Mesenchymal stem cell (in vitro differentiated cells and primary cell): ENCODE measurements around the gene GGACT.
"Not testable (repeated sequence)": the region's sequence is repeated elsewhere in the genome, so short reads cannot be mapped to it uniquely, and the experiment has no call there.

Experiments used
- DNase-seq: peaks from one replicate; pipeline ENCODE4 v3.0.0-alpha.2; 2013
- H2AFZ ChIP-seq: one replicate; pipeline ENCODE4 v1.6.1; 2013; ENCODE audit warnings: low read depth, mild to moderate bottlenecking, control low read depth, inconsistent platforms, low read length, moderate library complexity
- H2AK5ac ChIP-seq: 2 replicates; pipeline ENCODE4 v1.6.1; 2013; ENCODE audit warnings: low read length, moderate library complexity, mild to moderate bottlenecking, inconsistent platforms; ENCODE audit not compliant: severe bottlenecking
- H2BK120ac ChIP-seq: one replicate; pipeline ENCODE4 v1.6.1; 2013; ENCODE audit warnings: low read depth, mild to moderate bottlenecking, inconsistent platforms, low read length, moderate library complexity
- H2BK12ac ChIP-seq, 2 experiments: one replicate each; pipeline ENCODE4 v1.6.1; 2013; ENCODE audit warnings: inconsistent platforms in 2 of 2, low read length in 2 of 2, mild to moderate bottlenecking in 2 of 2, moderate library complexity in 2 of 2, control low read depth in 1 of 2
- H2BK15ac ChIP-seq: one replicate; pipeline ENCODE4 v1.6.1; 2013; ENCODE audit warnings: mild to moderate bottlenecking, low read depth, inconsistent platforms; ENCODE audit not compliant: poor library complexity, severe bottlenecking
- H2BK5ac ChIP-seq: 2 replicates; pipeline ENCODE4 v1.6.1; 2013; ENCODE audit warnings: low read depth, mild to moderate bottlenecking, low read length, control low read depth, inconsistent platforms; ENCODE audit not compliant: poor library complexity, severe bottlenecking
- H3K14ac ChIP-seq, 2 experiments: one replicate each; pipeline ENCODE4 v1.6.1; 2013; ENCODE audit warnings: inconsistent platforms in 2 of 2, low read length in 2 of 2, control low read depth in 1 of 2, mild to moderate bottlenecking in 1 of 2, moderate library complexity in 1 of 2
- H3K18ac ChIP-seq, 2 experiments: one replicate each; pipeline ENCODE4 v1.6.1; 2013; ENCODE audit warnings: inconsistent platforms in 2 of 2, low read length in 2 of 2, control low read depth in 1 of 2, low read depth in 1 of 2, mild to moderate bottlenecking in 1 of 2
- H3K23ac ChIP-seq, 2 experiments: one replicate each; pipeline ENCODE4 v1.6.1; 2013; ENCODE audit warnings: inconsistent platforms in 2 of 2, low read length in 2 of 2, mild to moderate bottlenecking in 2 of 2, moderate library complexity in 2 of 2, control low read depth in 1 of 2
- H3K27ac ChIP-seq: 2 replicates; pipeline ENCODE4 v1.5.1; 2013; ENCODE audit warnings: mild to moderate bottlenecking, moderate library complexity, low read length, control low read depth, inconsistent platforms; ENCODE audit not compliant: poor library complexity, severe bottlenecking
- H3K27me3 ChIP-seq, 2 experiments: 2 replicates each; pipeline versions ENCODE4 v1.6.1 to v1.7.0; 2013; ENCODE audit warnings: low read length in 2 of 2, mild to moderate bottlenecking in 2 of 2, moderate library complexity in 2 of 2, control low read depth in 1 of 2, inconsistent platforms in 1 of 2; ENCODE audit not compliant: control insufficient read depth in 1 of 2, insufficient read depth in 1 of 2
- H3K36me3 ChIP-seq, 2 experiments: 2 replicates each; pipeline versions ENCODE4 v1.6.1 to v1.7.0; 2013; ENCODE audit warnings: low read length in 2 of 2, control low read depth in 1 of 2, inconsistent platforms in 1 of 2, low read depth in 1 of 2, mild to moderate bottlenecking in 1 of 2; ENCODE audit not compliant: insufficient read depth in 2 of 2, control insufficient read depth in 1 of 2
- H3K4ac ChIP-seq, 2 experiments: one replicate each; pipeline ENCODE4 v1.6.1; 2013; ENCODE audit warnings: inconsistent platforms in 2 of 2, low read length in 2 of 2, mild to moderate bottlenecking in 2 of 2, moderate library complexity in 2 of 2, control low read depth in 1 of 2, low read depth in 1 of 2
- H3K4me1 ChIP-seq: 2 replicates; pipeline ENCODE4 v1.6.1; 2013; ENCODE audit warnings: low read depth, low read length, control low read depth; ENCODE audit not compliant: control insufficient read depth, insufficient read depth
- H3K4me2 ChIP-seq: 2 replicates; pipeline ENCODE4 v1.6.1; 2013; ENCODE audit warnings: low read length, mild to moderate bottlenecking, inconsistent platforms; ENCODE audit not compliant: poor library complexity, severe bottlenecking
- H3K4me3 ChIP-seq, 2 experiments: 2 replicates each; pipeline versions ENCODE4 v1.5.1 to v1.7.0; 2013; ENCODE audit warnings: low read length in 2 of 2, mild to moderate bottlenecking in 2 of 2, control low read depth in 1 of 2, low read depth in 1 of 2; ENCODE audit not compliant: insufficient read depth in 1 of 2
- H3K79me1 ChIP-seq: replicated peaks from 2 replicates; pipeline ENCODE4 v1.6.1; 2013; ENCODE audit warnings: mild to moderate bottlenecking, control low read depth, low read length, inconsistent platforms; ENCODE audit not compliant: poor library complexity, severe bottlenecking
- H3K9ac ChIP-seq: 2 replicates; pipeline ENCODE4 v1.7.0; 2013; ENCODE audit warnings: mild to moderate bottlenecking, low read length, moderate library complexity
- H3K9me3 ChIP-seq: 2 replicates; pipeline ENCODE4 v1.7.0; 2013; ENCODE audit warnings: mild to moderate bottlenecking, low read length; ENCODE audit not compliant: control insufficient read depth
- H4K8ac ChIP-seq: one replicate; pipeline ENCODE4 v1.6.1; 2013; ENCODE audit warnings: inconsistent platforms, mild to moderate bottlenecking, low read length, moderate library complexity
- H4K91ac ChIP-seq: one replicate; pipeline ENCODE4 v1.6.1; 2013; ENCODE audit warnings: mild to moderate bottlenecking, low read length, inconsistent platforms
- WGBS: methylation state at CpG from one replicate; pipeline ENCODE4 v1.1.7; 2013; ENCODE audit warnings: mixed read lengths; 5-methylcytosine and 5-hydroxymethylcytosine counted together

The GGACT gene

GRCh38 chr13:100618897-100619296 is 30.3 kb upstream of the GGACT start:
- not testable (repeated sequence) for H3K18ac ChIP-seq, H2BK5ac ChIP-seq, H3K23ac ChIP-seq, DNase-seq, H2AFZ ChIP-seq, H3K4me3 ChIP-seq, H3K9ac ChIP-seq, H3K9me3 ChIP-seq, H4K91ac ChIP-seq, H2BK120ac ChIP-seq, H3K27me3 ChIP-seq, H3K79me1 ChIP-seq, H3K27ac ChIP-seq, H2BK15ac ChIP-seq, H3K4ac ChIP-seq, H3K4me2 ChIP-seq, H3K14ac ChIP-seq, H4K8ac ChIP-seq, H2BK12ac ChIP-seq, H3K4me1 ChIP-seq, H2AK5ac ChIP-seq
- over 99% methylated on average over 10 of the region's 24 CpGs for WGBS
- peaks cover 4 to 26% of the 10 kb centered on the region in 2 experiments for H3K36me3 ChIP-seq

DNA sequence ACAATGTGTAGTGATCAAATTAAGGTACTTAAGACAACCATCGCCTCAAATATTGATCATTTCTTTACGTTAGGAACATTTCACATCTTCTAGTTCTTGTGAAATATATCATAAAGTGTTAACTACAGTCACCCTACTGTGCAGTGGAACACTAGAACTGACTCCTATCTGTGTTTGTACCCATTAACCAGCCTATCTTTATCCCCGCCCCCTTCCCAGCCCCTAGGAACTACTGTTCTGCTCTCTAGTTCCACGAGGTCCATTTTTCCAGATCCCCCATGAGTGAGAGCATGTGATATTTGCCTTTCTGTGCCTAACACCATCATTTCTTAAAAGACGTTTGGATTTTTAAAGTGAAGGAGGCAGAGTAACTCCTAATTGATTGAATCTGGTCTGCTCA is 24.4 kb upstream of the GGACT start:
- H3K79me1 ChIP-seq, result no peaks in the 10 kb centered on the region
- no peak overlapping the region for H3K27ac ChIP-seq
- H3K9ac ChIP-seq, result no peak overlapping the region
- no peak overlapping the region for H2BK120ac ChIP-seq
- H3K36me3 ChIP-seq, result peaks cover 9 to 29% of the 10 kb centered on the region in 2 experiments
- H4K91ac ChIP-seq, result no peak overlapping the region
- H4K8ac ChIP-seq, result no peak overlapping the region
- H2AK5ac ChIP-seq, result no peak overlapping the region
- no peak overlapping the region for H2AFZ ChIP-seq
- 93% methylated on average over 4 of the region's 5 CpGs for WGBS
- no peak overlapping the region for H3K4me3 ChIP-seq
- H3K4me1 ChIP-seq, result peaks cover 1% of the 10 kb centered on the region
- no peak overlapping the region for H2BK5ac ChIP-seq
- H3K4me2 ChIP-seq, result no peak overlapping the region
- no peak overlapping the region for H3K18ac ChIP-seq
- H2BK12ac ChIP-seq, result no peak overlapping the region
- H3K14ac ChIP-seq, result no peak overlapping the region
- DNase-seq, result no peak
- H2BK15ac ChIP-seq, result no peak overlapping the region
- no peaks in the 10 kb centered on the region for H3K27me3 ChIP-seq
- H3K9me3 ChIP-seq, result no peaks in the 10 kb centered on the region
- no peak overlapping the region for H3K23ac ChIP-seq
- H3K4ac ChIP-seq, result no peak overlapping the region

DNA sequence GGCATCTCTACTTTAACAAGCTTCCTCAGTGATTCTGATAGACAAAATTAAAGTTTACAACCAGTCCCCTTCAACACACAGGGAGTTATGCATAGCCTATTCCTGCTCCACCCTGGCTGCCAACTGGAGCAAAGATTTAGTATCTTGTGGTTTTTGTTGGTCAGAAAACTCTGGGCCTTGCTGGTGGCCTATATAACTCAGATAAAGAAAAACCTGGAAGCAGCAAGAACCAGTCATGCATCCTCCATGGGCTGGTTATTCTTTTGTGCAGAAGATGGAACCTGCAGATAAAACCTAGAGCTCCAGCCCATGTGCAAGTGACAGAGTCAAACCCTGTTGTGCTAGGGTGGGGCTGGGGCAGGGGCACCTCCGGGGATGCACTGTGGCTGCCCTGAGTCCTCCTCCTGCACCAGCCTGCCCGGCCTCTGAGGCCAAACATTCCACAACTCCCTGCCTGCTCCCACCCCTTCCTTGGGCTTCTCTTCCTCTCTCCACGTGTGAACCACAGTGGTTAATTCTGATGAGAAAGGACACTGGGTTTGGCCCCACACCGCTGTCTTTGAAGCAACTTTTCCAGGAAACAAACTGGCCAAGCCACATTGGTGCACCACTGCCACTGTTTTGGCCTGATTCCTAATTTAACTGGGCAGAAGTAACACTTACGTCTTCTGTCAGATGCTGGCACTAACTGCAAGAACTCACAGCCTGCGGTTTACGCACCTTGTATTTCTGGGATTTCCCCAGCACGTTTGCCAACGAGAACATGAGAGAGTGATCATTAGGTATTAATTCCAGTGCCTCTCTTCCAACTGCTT is 23.3 kb upstream of the GGACT start:
- Histone ChIP-seq H3K36me3 (peaks cover 9 to 30% of the 10 kb centered on the region in 2 experiments), H2BK15ac (no peak overlapping the region), H4K91ac (no peak overlapping the region), H3K9me3 (no peaks in the 10 kb centered on the region), H3K14ac (no peak overlapping the region), H4K8ac (no peak overlapping the region), H2BK5ac (no peak overlapping the region), H3K18ac (no peak overlapping the region), H3K9ac (no peak overlapping the region), H2AK5ac (no peak overlapping the region), H3K23ac (no peak overlapping the region), H3K79me1 (no peaks in the 10 kb centered on the region), H3K27me3 (no peaks in the 10 kb centered on the region), H3K27ac (no peak overlapping the region), H3K4me3 (no peak overlapping the region), H3K4me2 (no peak overlapping the region), H2AFZ (no peak overlapping the region), H3K4ac (no peak overlapping the region), H3K4me1 (peaks cover 1% of the 10 kb centered on the region), H2BK120ac (no peak overlapping the region), H2BK12ac (no peak overlapping the region)
- 93% methylated on average over 9 of the region's 9 CpGs for WGBS
- DNase-seq, result no peak

DNA sequence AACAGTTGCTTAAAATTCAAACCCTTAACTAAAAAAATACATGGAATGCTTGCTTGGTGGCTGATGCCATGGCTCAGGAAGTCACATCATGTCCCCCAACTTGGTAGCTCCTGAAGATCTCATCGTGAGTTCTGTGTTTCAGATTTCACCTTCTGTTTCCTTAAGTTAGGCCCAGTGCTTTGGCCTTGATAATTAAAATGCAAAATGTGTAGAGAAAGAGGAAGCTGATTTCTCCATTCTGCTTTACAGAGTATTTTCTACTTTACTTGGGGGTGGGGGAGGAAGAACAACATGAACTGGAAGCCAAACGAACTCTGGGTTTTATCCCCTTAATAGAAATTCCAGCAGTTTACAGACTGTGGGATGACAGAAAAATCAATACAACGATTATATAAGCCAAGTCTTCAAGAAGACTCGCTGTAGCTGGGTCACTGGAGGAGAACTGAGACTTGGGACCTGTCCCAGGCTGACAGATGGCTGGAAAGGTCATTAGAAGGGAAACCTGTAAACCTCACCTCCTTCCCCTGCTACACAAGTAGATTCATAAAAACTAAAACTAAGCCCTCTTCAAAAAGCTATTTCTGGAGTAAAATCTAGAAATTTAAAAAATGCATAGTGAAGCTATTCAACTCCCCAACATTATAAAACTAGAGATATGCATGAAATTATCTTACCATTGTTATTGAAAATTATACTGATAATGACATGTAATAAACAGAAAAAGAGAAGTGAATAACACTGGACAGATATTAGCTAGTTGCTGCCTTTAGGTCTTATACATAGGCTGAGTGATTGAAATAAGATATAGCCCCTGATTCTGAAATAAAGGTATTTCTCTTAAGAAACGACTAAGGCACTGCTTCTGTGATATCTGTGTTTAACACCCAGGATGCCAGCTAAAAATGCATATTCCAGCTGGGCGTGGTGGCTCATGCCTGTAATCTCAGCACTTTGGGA is 22.1 kb upstream of the GGACT start:
- H3K23ac ChIP-seq, result no peak overlapping the region
- H3K4me3 ChIP-seq, result no peak overlapping the region
- no peak overlapping the region for H4K8ac ChIP-seq
- 98% methylated on average over 5 of the region's 6 CpGs for WGBS
- DNase-seq, result no peak
- peaks cover 1% of the 10 kb centered on the region for H3K4me1 ChIP-seq
- no peak overlapping the region for H3K14ac ChIP-seq
- no peak overlapping the region for H2BK12ac ChIP-seq
- no peak overlapping the region for H2AK5ac ChIP-seq
- H2BK120ac ChIP-seq, result no peak overlapping the region
- H2AFZ ChIP-seq, result no peak overlapping the region
- H3K79me1 ChIP-seq, result no peaks in the 10 kb centered on the region
- no peaks in the 10 kb centered on the region for H3K27me3 ChIP-seq
- H3K9ac ChIP-seq, result no peak overlapping the region
- H3K18ac ChIP-seq, result no peak overlapping the region
- no peak overlapping the region for H3K4ac ChIP-seq
- H3K9me3 ChIP-seq, result no peaks in the 10 kb centered on the region
- no peak overlapping the region for H4K91ac ChIP-seq
- no peak overlapping the region for H2BK5ac ChIP-seq
- H3K36me3 ChIP-seq, result peaks cover 15 to 42% of the 10 kb centered on the region in 2 experiments
- no peak overlapping the region for H2BK15ac ChIP-seq
- H3K27ac ChIP-seq, result no peak overlapping the region
- H3K4me2 ChIP-seq, result no peak overlapping the region
